ENCODE measurements around the gene HOXC6. TPM values are rescaled to one million over a fixed set of nuclear protein-coding genes. Genes with fewer than 3 reads are reported as not detected.

Gene HOXC6
- total and polyA plus RNA-seq, 2 experiments from 2014 or later, result not detected

DNA sequence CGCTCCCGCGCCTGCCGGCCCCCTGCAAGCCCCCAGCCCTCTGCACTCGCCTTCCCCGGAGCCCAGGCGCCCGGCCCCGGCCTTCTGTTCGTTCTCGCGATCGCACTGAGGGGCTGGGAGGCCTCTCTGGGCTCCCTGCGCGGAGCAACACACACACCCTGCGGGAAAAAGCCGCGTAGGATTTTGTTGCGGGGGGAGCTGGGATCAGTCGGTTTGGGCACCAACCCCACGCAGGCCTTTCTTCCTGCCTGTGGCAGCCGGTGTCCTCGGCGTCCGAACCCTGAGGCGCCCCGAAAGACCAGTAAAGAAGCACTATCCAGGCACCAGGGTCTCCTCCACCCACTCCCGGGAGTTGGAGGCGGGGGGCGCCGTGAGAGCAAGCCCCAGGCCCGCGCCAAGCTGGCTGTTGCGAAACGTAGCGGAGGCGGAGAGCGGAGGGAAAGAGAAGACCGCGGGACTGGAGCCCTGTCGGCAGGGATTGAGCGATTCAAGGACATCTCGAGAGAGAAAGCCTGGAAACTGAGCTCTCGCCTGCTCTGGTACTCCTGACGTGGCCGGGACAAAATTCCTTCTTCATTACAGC, 2.7 kb downstream of the HOXC6 start (continued):
- TF ChIP-seq ZNF462 (CRISPR knock-in tag; IDR thresholded peaks at IDR 0.05) (no peak), ETS1 (IDR thresholded peaks at IDR 0.05) (no peak), EZH2phosphoT487 (IDR thresholded peaks at IDR 0.05; ENCODE audit: unreplicated experiment) (peak; percentile 87), STAT1 (IDR thresholded peaks at IDR 0.05; ENCODE audit: unreplicated experiment) (no peak), ZNF331 (CRISPR knock-in tag; IDR thresholded peaks at IDR 0.05; ENCODE audit: low read depth) (no peak)

DNA sequence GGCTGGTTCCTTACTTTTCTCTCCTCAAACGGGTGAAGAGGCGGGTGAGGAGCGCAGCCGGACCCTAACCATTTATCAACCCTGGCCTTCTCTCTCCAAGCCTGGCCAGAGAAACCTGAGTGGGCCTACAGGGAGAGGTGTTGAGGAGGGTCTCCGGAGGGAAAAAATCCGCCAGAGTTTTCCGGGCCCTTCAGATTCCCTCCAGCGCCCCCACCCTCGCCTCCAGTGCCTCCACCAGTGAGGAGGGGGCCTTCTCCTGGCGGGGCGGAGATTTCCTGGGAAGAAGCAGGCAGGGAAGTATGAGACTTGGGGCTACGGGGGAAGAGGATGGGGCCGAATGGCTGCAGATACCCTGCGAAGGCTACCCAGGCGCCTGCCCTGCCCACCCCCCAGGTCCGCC, 3.2 kb downstream of the HOXC6 start:
- Histone ChIP-seq H3K4me2 (no peak overlapping the region), H3F3A (replicated peaks; ENCODE audit: low read depth) (peaks cover 32% of the 10 kb centered on the region; the same call in 1 of the 2 replicates), H3K4me1 (ENCODE audit: insufficient read depth) (peaks cover 34% of the 10 kb centered on the region), H3K36me3 (ENCODE audit: insufficient read depth) (no peaks in the 10 kb centered on the region), H2AFZ (no peak overlapping the region), H3K9me2 (ENCODE audit: insufficient read depth) (no peaks in the 10 kb centered on the region), H3K27ac (ENCODE audit: low read depth) (no peak overlapping the region), H4K20me1 (replicated peaks; ENCODE audit: insufficient read depth) (peaks cover 36% of the 10 kb centered on the region), H3K27me3 (ENCODE audit: insufficient read depth) (peaks cover 100% of the 10 kb centered on the region), H3K4me3 (no peak overlapping the region), H3K79me2 (replicated peaks; ENCODE audit: insufficient read depth) (no peaks in the 10 kb centered on the region)
- TF ChIP-seq ETS1 (IDR thresholded peaks at IDR 0.05) (no peak), EZH2 (IDR thresholded peaks at IDR 0.05; ENCODE audit: low read depth, unreplicated experiment) (peak; percentile 53), CREB1 (CRISPR knock-in tag; IDR thresholded peaks at IDR 0.05; ENCODE audit: low read depth) (no peak), NANOG (IDR thresholded peaks at IDR 0.05; ENCODE audit: borderline replicate concordance) (no peak), EZH2phosphoT487 (IDR thresholded peaks at IDR 0.05; ENCODE audit: unreplicated experiment) (no peak)
- Mint-ChIP-seq H3K9me3 (peaks cover 6% of the 10 kb centered on the region), H3K27ac (no peak overlapping the region), H3K4me1 (peaks cover 26% of the 10 kb centered on the region), H3K27me3 (ENCODE audit: insufficient read depth, low read depth, poor library complexity) (peaks cover 96% of the 10 kb centered on the region), H3K4me3 (no peak overlapping the region), H3K36me3 (ENCODE audit: low read depth) (no peaks in the 10 kb centered on the region; the same call in 2 of the 3 replicates)
- ATAC-seq (no peak), DNase-seq (ENCODE audit: low spot score) (no peak)

Measured in GM23338 (cell line).